Motor neuron (in vitro differentiated cells): ENCODE data around the gene IPO4. TPM values are rescaled to one million over a fixed set of nuclear protein-coding genes. Genes with fewer than 3 reads are reported as not detected.
"Not testable (repeated sequence)": the region's sequence is repeated elsewhere in the genome, so short reads cannot be mapped to it uniquely, and the experiment has no call there.

Experiments
- ATAC-seq, 8 experiments: fragments of 200-7000 bp; cut with Tn5 transposase; replicated peaks in 6 of 8; 2 replicates each; pipeline ENCODE4 v1.8.0; 2021; ENCODE audit warnings: mild to moderate bottlenecking in 8 of 8, moderate library complexity in 8 of 8
- H3K27ac ChIP-seq, 2 donors: fragments of 250-450 bp; sonication (Bioruptor Pico); 2 replicates each; pipeline ENCODE4 v1.9.0; 2021; ENCODE audit warnings: antibody characterized with exemption in 2 of 2, mild to moderate bottlenecking in 2 of 2, moderate library complexity in 1 of 2
- H3K4me1 ChIP-seq, 2 donors: fragments of 250-450 bp; sonication (Bioruptor Pico); replicated peaks in 1 of 2; 2 replicates each; pipeline ENCODE4 v1.6.1; 2021; ENCODE audit warnings: antibody characterized with exemption in 2 of 2, mild to moderate bottlenecking in 2 of 2, moderate library complexity in 1 of 2
- H3K4me3 ChIP-seq, 5 donors: fragments of 250-450 bp; sonication (Bioruptor Pico); 2 replicates each; pipeline ENCODE4 v1.9.0; 2021; ENCODE audit warnings: antibody characterized with exemption in 5 of 5, mild to moderate bottlenecking in 5 of 5, moderate library complexity in 4 of 5
- WGBS, 10 experiments: fragments of 450-650 bp; shearing (Covaris generic); methylation state at CpG; one replicate each; pipeline ENCODE4 v1.0.0; 2022; 5-methylcytosine and 5-hydroxymethylcytosine counted together
- in situ Hi-C, 9 experiments: fragments of 400-800 bp; cut with MboI; loops; one replicate each; pipeline ENCODE4 v1.15.0; 2021; ENCODE audit warnings: low sequenced_read_pairs in 9 of 9, low pct_unique_long_range_greater_than_20kb in 2 of 9; ENCODE audit not compliant: unreplicated experiment in 9 of 9
- total RNA-seq, 8 experiments: library from RNA; unstranded; fragments of 300-600 nt; gene quantifications; 2 replicates each; pipeline versions ENCODE4 v1.2.3 to v1.2.4, GENCODE V29; 2022

The IPO4 gene
- total RNA-seq, 8 experiments from 2014 or later, result 17.4 to 90.0 (median 39.8) TPM

GRCh38 chr14:24207625-24208024, 19.0 kb upstream of the IPO4 start:
- Histone ChIP-seq H3K4me3 (no peak overlapping the region), H3K27ac (no peak overlapping the region), H3K4me1 (peaks cover 4 to 7% of the 10 kb centered on the region in 2 donors)
- 80 to 100% (median 100%) methylated on average over 1 to 2 of the region's 2 CpGs; no CpG with 5 or more reads in 4 of the 10 experiments for WGBS, 10 experiments
- in situ Hi-C loops, result no loop called here
- peak in 1 of 8 experiments; percentile 51 for ATAC-seq

- no peak overlapping the region for H3K27ac ChIP-seq
- WGBS, 10 experiments, result 93 to 100% (median 100%) methylated on average over 1 to 4 of the region's 5 CpGs; no CpG with 5 or more reads in 2 of the 10 experiments
- H3K4me3 ChIP-seq, result no peak overlapping the region
- in situ Hi-C loops, result no loop called here
- peaks cover under 1 to 7% of the 10 kb centered on the region in 2 donors for H3K4me1 ChIP-seq
- no peak for ATAC-seq
Observed at GRCh38 chr14:24207104-24207551, 18.5 kb upstream of the IPO4 start.

- peaks cover 0 to 7% of the 10 kb centered on the region in 2 donors for H3K4me1 ChIP-seq
- WGBS, 10 experiments, result 90 to 100% (median 100%) methylated on average over 1 to 8 of the region's 11 CpGs; no CpG with 5 or more reads in 1 of the 10 experiments
- no peak overlapping the region for H3K4me3 ChIP-seq
- no peak overlapping the region for H3K27ac ChIP-seq
- ATAC-seq, result no peak
- in situ Hi-C loops, result no loop called here
Observed at GRCh38 chr14:24206260-24207103, 17.9 kb upstream of the IPO4 start.

- WGBS, 10 experiments, result 85 to 97% (median 94%) methylated on average over 5 to 7 of the region's 7 CpGs
- peaks cover 0 to 7% of the 10 kb centered on the region in 2 donors for H3K4me1 ChIP-seq
- ATAC-seq, result no peak
- H3K4me3 ChIP-seq, result no peak overlapping the region
- H3K27ac ChIP-seq, result no peak overlapping the region
- in situ Hi-C loops, result no loop called here
Observed at GRCh38 chr14:24204163-24205146, 15.8 kb upstream of the IPO4 start.

- H3K27ac ChIP-seq, ATAC-seq, in situ Hi-C loops, H3K4me3 ChIP-seq, H3K4me1 ChIP-seq: not testable (repeated sequence)
- 93 to 100% (median 96%) methylated on average over 2 to 9 of the region's 16 CpGs; no CpG with 5 or more reads in 7 of the 10 experiments for WGBS, 10 experiments
Observed at GRCh38 chr14:24203249-24203886, 14.8 kb upstream of the IPO4 start.

GRCh38 chr14:24202538-24202937, 13.9 kb upstream of the IPO4 start:
- in situ Hi-C loops, H3K4me3 ChIP-seq: not testable (repeated sequence)

GRCh38 chr14:24198814-24199524, 10.4 kb upstream of the IPO4 start:
- 63 to 100% (median 93%) methylated on average over 1 to 7 of the region's 7 CpGs for WGBS, 10 experiments
- H3K4me3 ChIP-seq, result no peak overlapping the region
- peaks cover 14 to 26% of the 10 kb centered on the region in 2 donors for H3K4me1 ChIP-seq
- no peak for ATAC-seq
- H3K27ac ChIP-seq, result no peak overlapping the region
- in situ Hi-C loops, result no loop called here

More at GRCh38 chr14:24202538-24202937, 13.9 kb upstream of the IPO4 start:
- WGBS, 10 experiments, result 15 to 90% (median 63%) methylated on average over 2 to 8 of the region's 8 CpGs; no CpG with 5 or more reads in 2 of the 10 experiments
- not testable (repeated sequence) for H3K27ac ChIP-seq, H3K4me1 ChIP-seq, ATAC-seq

GRCh38 chr14:24197056-24197450, 8.4 kb upstream of the IPO4 start:
- Histone ChIP-seq H3K4me3 (peak overlapping the region in 4 of 5 donors; percentile 76 to 82 (median 78)), H3K27ac (no peak overlapping the region), H3K4me1 (peaks cover 14 to 19% of the 10 kb centered on the region in 2 donors)
- in situ Hi-C loops, result no loop called here
- ATAC-seq, result no peak
- WGBS, 10 experiments, result 33 to 100% (median 93%) methylated on average over 1 to 2 of the region's 2 CpGs; no CpG with 5 or more reads in 1 of the 10 experiments

- WGBS, 10 experiments, result 17 to 100% (median 45%) methylated on average over 2 to 24 of the region's 33 CpGs
- in situ Hi-C loops, result no loop called here
- peaks cover 14 to 19% of the 10 kb centered on the region in 2 donors for H3K4me1 ChIP-seq
- ATAC-seq, result peak; percentile 2 to 17 (median 8)
- peak overlapping the region; percentile 76 to 82 (median 79) for H3K4me3 ChIP-seq
- H3K27ac ChIP-seq, result peak overlapping the region; percentile 99 to 100
Observed at GRCh38 chr14:24196071-24197055, 7.7 kb upstream of the IPO4 start.

GRCh38 chr14:24195186-24196070, 6.8 kb upstream of the IPO4 start, which contains the start of gene TM9SF1:
Gene TM9SF1 (minus strand): TSS chr14:24195441. CDS start chr14:24195019, 422 bp downstream.
- Histone ChIP-seq H3K4me1 (peaks cover 14 to 19% of the 10 kb centered on the region in 2 donors), H3K4me3 (peak within 1 kb of the TSS; percentile 76 to 82 (median 79)), H3K27ac (peak within 1 kb of the TSS; percentile 99 to 100)
- peak; percentile 87 to 94 (median 92) for ATAC-seq
- 0 to 3% (median 1%) methylated on average over 2 to 15 of the region's 89 CpGs; no CpG with 5 or more reads in 7 of the 10 experiments for WGBS, 10 experiments
- in situ Hi-C loops, result no loop called here
